ENCODE data around the gene THSD7B. TPM values are rescaled to one million over a fixed set of nuclear protein-coding genes. Genes with fewer than 3 reads are reported as not detected.
"Not testable (repeated sequence)": the region's sequence is repeated elsewhere in the genome, so short reads cannot be mapped to it uniquely, and the experiment has no call there.

THSD7B gene
- total RNA-seq, 4 donors from 2014 or later = 0.27 TPM; not detected in 3

DNA sequence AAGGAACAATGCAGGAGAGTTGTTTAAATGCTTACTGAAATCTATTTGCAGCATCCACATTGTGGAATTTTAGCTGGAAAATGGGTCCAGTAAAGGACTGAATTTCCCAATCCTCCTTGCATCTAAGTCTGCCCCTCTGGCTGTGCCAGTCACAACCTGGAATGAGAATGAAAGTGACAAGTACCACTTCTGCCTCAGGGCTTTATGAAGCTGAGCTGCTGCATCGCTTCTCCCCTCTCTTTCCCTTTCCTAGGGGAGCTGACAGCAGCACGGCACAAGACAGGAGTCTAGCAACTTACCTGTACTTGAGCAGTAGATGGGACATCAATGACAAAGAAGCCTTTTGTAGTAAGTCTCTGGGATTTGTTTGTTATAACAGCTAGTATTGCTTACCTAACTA is 27.3 kb upstream of the THSD7B start:
- no peak for DNase-seq
- Histone ChIP-seq H3K36me3 (no peaks in the 10 kb centered on the region), H3K4me3 (no peak overlapping the region), H3K27me3 (no peaks in the 10 kb centered on the region), H3K4me1 (no peaks in the 10 kb centered on the region), H3K9me3 (no peaks in the 10 kb centered on the region), H3K27ac (no peak overlapping the region)
- TF ChIP-seq CTCF (IDR thresholded peaks at IDR 0.05) (no peak), POLR2AphosphoS5 (IDR thresholded peaks at IDR 0.05) (no peak), EP300 (IDR thresholded peaks at IDR 0.05; ENCODE audit: low read depth) (no peak), POLR2A (IDR thresholded peaks at IDR 0.05) (no peak)
- intact Hi-C loops (cut with DNase I; ENCODE audit: low total_unique reads) (no loop called here), in situ Hi-C loops (cut with MboI; ENCODE audit: low pct_ligation_motif_present in 1 of 4, low pct_unique_long_range_greater_than_20kb in 1 of 4, low sequenced_read_pairs in 3 of 4) (no loop called here)
- WGBS, 2 donors (ENCODE audit: low coverage in 1 of 2) = 65% methylated on average over 2 of the region's 2 CpGs; no CpG with 5 or more reads in 1 of the 2 donors

DNA sequence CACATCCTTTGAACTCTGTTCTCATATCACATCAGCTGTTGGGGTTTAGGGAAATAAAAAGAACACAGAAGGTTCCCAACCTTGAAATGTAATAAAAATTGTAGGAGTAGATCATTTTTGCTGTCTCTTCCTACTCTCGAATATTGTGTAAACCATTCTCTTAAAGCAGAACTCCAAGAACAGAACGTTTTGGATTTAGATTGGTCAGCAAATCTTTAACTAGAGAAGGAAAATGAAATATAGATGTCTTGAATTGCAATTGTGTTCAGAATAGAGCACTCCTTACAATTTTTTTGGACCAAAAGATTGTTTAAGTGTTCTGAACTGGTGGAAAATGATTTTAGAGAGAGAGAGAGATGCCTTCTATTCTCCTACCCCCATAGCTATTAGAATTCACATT is 23.9 kb upstream of the THSD7B start:
- Histone ChIP-seq H3K36me3 (no peaks in the 10 kb centered on the region), H3K4me1 (no peaks in the 10 kb centered on the region), H3K4me3 (no peak overlapping the region), H3K27ac (no peak overlapping the region), H3K27me3 (no peaks in the 10 kb centered on the region), H3K9me3 (no peaks in the 10 kb centered on the region)
- intact Hi-C loops (cut with DNase I; ENCODE audit: low total_unique reads) (no loop called here), in situ Hi-C loops (cut with MboI; ENCODE audit: low pct_ligation_motif_present in 1 of 4, low pct_unique_long_range_greater_than_20kb in 1 of 4, low sequenced_read_pairs in 3 of 4) (no loop called here)
- TF ChIP-seq CTCF (IDR thresholded peaks at IDR 0.05) = no peak
- TF ChIP-seq EP300 (IDR thresholded peaks at IDR 0.05; ENCODE audit: low read depth) = no peak
- TF ChIP-seq POLR2AphosphoS5 (IDR thresholded peaks at IDR 0.05) = no peak
- TF ChIP-seq POLR2A (IDR thresholded peaks at IDR 0.05) = no peak
- 13 to 33% methylated on average over 2 of the region's 2 CpGs for WGBS, 2 donors (ENCODE audit: low coverage in 1 of 2)
- DNase-seq = no peak

DNA sequence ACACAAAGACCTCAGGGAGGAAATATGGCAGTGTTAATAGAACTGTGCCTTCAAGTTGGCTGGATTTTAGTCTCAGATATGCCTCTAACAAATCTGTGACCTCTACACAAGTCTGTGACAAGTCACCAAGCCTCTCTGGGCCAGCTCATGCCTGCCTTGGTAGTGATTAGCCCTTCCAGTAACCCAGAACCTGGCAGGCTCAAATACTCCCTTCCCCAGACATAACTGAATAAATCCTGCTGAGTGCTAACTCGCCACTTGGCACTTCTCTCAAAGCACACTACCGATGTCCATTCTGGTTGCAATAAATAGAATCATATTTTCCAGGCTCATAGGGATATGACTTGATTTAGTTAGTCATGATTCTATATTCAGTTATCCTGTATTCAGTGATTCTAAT is 15.3 kb upstream of the THSD7B start:
- in situ Hi-C loops (cut with MboI; ENCODE audit: low pct_ligation_motif_present in 1 of 4, low pct_unique_long_range_greater_than_20kb in 1 of 4, low sequenced_read_pairs in 3 of 4) (no loop called here), intact Hi-C loops (cut with DNase I; ENCODE audit: low total_unique reads) (no loop called here)
- no peaks in the 10 kb centered on the region for H3K36me3 ChIP-seq
- DNase-seq = no peak
- TF ChIP-seq EP300 (IDR thresholded peaks at IDR 0.05; ENCODE audit: low read depth) (no peak), CTCF (IDR thresholded peaks at IDR 0.05) (no peak), POLR2AphosphoS5 (IDR thresholded peaks at IDR 0.05) (no peak), POLR2A (IDR thresholded peaks at IDR 0.05) (no peak)
- no peaks in the 10 kb centered on the region for H3K4me1 ChIP-seq
- H3K4me3 ChIP-seq = no peak overlapping the region
- H3K9me3 ChIP-seq = no peaks in the 10 kb centered on the region
- no peaks in the 10 kb centered on the region for H3K27me3 ChIP-seq
- 66% methylated on average over 2 of the region's 2 CpGs; no CpG with 5 or more reads in 1 of the 2 donors for WGBS, 2 donors (ENCODE audit: low coverage in 1 of 2)
- H3K27ac ChIP-seq = no peak overlapping the region

DNA sequence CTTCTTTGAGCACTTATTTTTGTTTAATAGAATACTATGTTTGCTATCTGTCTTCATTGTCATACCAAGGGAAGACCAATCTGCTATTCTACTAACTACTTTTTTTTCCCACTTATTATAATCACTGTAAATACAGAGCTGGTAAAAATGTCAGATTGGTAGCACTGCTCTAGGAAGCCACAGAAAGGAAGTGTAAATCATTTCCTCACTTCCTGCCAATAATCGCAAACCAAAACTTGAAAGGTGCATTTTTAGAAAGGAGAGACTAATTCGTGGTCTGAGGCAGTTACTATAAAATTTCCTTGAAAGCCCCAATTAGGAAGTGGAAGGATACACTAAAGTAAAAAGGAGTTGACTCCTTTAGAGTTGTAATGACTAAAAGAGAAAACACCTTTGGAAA is 13.9 kb upstream of the THSD7B start:
- in situ Hi-C loops (cut with MboI; ENCODE audit: low pct_ligation_motif_present in 1 of 4, low pct_unique_long_range_greater_than_20kb in 1 of 4, low sequenced_read_pairs in 3 of 4) = no loop called here

DNA sequence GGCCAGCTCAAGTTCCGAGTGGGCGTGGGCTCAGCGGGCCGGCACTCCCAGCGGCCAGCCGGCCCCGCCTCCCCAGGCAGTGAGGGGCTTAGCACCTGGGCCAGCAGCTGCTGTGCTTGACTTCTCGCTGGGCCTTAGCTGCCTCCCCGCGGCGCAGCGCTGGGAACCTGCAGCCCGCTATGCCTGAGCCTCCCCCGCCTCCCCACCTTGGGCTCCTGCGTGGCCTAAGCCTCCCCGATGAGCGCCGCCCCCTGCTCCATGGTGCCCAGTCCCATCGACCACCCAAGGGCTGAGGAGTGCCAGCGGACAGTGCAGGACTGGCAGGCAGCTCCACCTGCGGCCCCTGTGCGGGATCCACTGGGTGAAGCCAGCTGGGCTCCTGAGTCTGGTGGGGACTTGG is 6.8 kb upstream of the THSD7B start:
- H3K4me1 ChIP-seq; H3K36me3 ChIP-seq; H3K27ac ChIP-seq; intact Hi-C loops (cut with DNase I; ENCODE audit: low total_unique reads); H3K27me3 ChIP-seq; H3K9me3 ChIP-seq; H3K4me3 ChIP-seq; in situ Hi-C loops (cut with MboI; ENCODE audit: low pct_ligation_motif_present in 1 of 4, low pct_unique_long_range_greater_than_20kb in 1 of 4, low sequenced_read_pairs in 3 of 4); DNase-seq: not testable (repeated sequence)
- 96% methylated on average over 21 of the region's 22 CpGs; no CpG with 5 or more reads in 1 of the 2 donors for WGBS, 2 donors (ENCODE audit: low coverage in 1 of 2)

More for the DNA sequence above, 13.9 kb upstream of the THSD7B start:
- intact Hi-C loops (cut with DNase I; ENCODE audit: low total_unique reads) = no loop called here
- TF ChIP-seq EP300 (IDR thresholded peaks at IDR 0.05; ENCODE audit: low read depth) = no peak
- TF ChIP-seq POLR2A (IDR thresholded peaks at IDR 0.05) = no peak
- TF ChIP-seq CTCF (IDR thresholded peaks at IDR 0.05) = no peak
- no peak for TF ChIP-seq POLR2AphosphoS5 (IDR thresholded peaks at IDR 0.05)
- H3K36me3 ChIP-seq = no peaks in the 10 kb centered on the region
- H3K27ac ChIP-seq = no peak overlapping the region
- H3K9me3 ChIP-seq = no peaks in the 10 kb centered on the region
- WGBS, 2 donors (ENCODE audit: low coverage in 1 of 2) = 24 to 32% methylated on average over 2 of the region's 2 CpGs
- H3K4me1 ChIP-seq = no peaks in the 10 kb centered on the region
- no peak overlapping the region for H3K4me3 ChIP-seq
- DNase-seq = no peak
- no peaks in the 10 kb centered on the region for H3K27me3 ChIP-seq
